Measurements from ENCODE around the gene IMP4. TPM values are rescaled to one million over a fixed set of nuclear protein-coding genes. Genes with fewer than 3 reads are reported as not detected.

The IMP4 gene
- total RNA-seq, 1 donor from 2014 or later: 43.0 TPM

GRCh38 chr2:130377491-130377890 lies 34.8 kb downstream of the IMP4 start:
- no peak for DNase-seq (ENCODE audit: low spot score, unreplicated experiment)
- H3K9me3 Mint-ChIP-seq (ENCODE audit: low read depth): no peaks in the 10 kb centered on the region
- no peak overlapping the region for H3K4me3 Mint-ChIP-seq (ENCODE audit: low read depth)
- H3K4me1 Mint-ChIP-seq (ENCODE audit: low read depth): peaks cover 12% of the 10 kb centered on the region
- peaks cover 5% of the 10 kb centered on the region for H3K36me3 Mint-ChIP-seq (ENCODE audit: insufficient read depth)
- no peak overlapping the region for H3K27ac Mint-ChIP-seq
- TF ChIP-seq CTCF (IDR thresholded peaks at IDR 0.05; ENCODE audit: unreplicated experiment): no peak
- peaks cover 3% of the 10 kb centered on the region for H3K27me3 Mint-ChIP-seq

- Mint-ChIP-seq H3K9me3 (ENCODE audit: low read depth) (no peaks in the 10 kb centered on the region), H3K27ac (no peak overlapping the region), H3K27me3 (peaks cover 2% of the 10 kb centered on the region), H3K36me3 (ENCODE audit: insufficient read depth) (peaks cover 7% of the 10 kb centered on the region), H3K4me3 (ENCODE audit: low read depth) (no peak overlapping the region), H3K4me1 (ENCODE audit: low read depth) (peaks cover 7% of the 10 kb centered on the region)
- TF ChIP-seq CTCF (IDR thresholded peaks at IDR 0.05; ENCODE audit: unreplicated experiment): no peak
- no peak for DNase-seq (ENCODE audit: low spot score, unreplicated experiment)
These were observed 35.7 kb downstream of the IMP4 start for GRCh38 chr2:130378206-130378897.

GRCh38 chr2:130378898-130379214 lies 36.2 kb downstream of the IMP4 start:
- Mint-ChIP-seq H3K9me3 (ENCODE audit: low read depth) (no peaks in the 10 kb centered on the region), H3K4me1 (ENCODE audit: low read depth) (peaks cover 6% of the 10 kb centered on the region), H3K36me3 (ENCODE audit: insufficient read depth) (peaks cover 5% of the 10 kb centered on the region), H3K27ac (no peak overlapping the region), H3K4me3 (ENCODE audit: low read depth) (no peak overlapping the region), H3K27me3 (no peaks in the 10 kb centered on the region)
- DNase-seq (ENCODE audit: low spot score, unreplicated experiment): no peak
- TF ChIP-seq CTCF (IDR thresholded peaks at IDR 0.05; ENCODE audit: unreplicated experiment): no peak

GRCh38 chr2:130380096-130380934 lies 37.6 kb downstream of the IMP4 start:
- TF ChIP-seq CTCF (IDR thresholded peaks at IDR 0.05; ENCODE audit: unreplicated experiment): no peak
- peaks cover 4% of the 10 kb centered on the region for H3K4me1 Mint-ChIP-seq (ENCODE audit: low read depth)
- no peaks in the 10 kb centered on the region for H3K9me3 Mint-ChIP-seq (ENCODE audit: low read depth)
- no peak overlapping the region for H3K4me3 Mint-ChIP-seq (ENCODE audit: low read depth)
- no peaks in the 10 kb centered on the region for H3K27me3 Mint-ChIP-seq
- DNase-seq (ENCODE audit: low spot score, unreplicated experiment): no peak
- H3K27ac Mint-ChIP-seq: no peak overlapping the region
- H3K36me3 Mint-ChIP-seq (ENCODE audit: insufficient read depth): peaks cover 5% of the 10 kb centered on the region

GRCh38 chr2:130381145-130381544 lies 38.4 kb downstream of the IMP4 start:
- Mint-ChIP-seq H3K27ac (no peak overlapping the region), H3K4me1 (ENCODE audit: low read depth) (peaks cover 4% of the 10 kb centered on the region), H3K36me3 (ENCODE audit: insufficient read depth) (peaks cover 2% of the 10 kb centered on the region), H3K9me3 (ENCODE audit: low read depth) (no peaks in the 10 kb centered on the region), H3K4me3 (ENCODE audit: low read depth) (no peak overlapping the region), H3K27me3 (no peaks in the 10 kb centered on the region)
- TF ChIP-seq CTCF (IDR thresholded peaks at IDR 0.05; ENCODE audit: unreplicated experiment): no peak
- DNase-seq (ENCODE audit: low spot score, unreplicated experiment): no peak
